Transverse colon (tissue), 4 donors: ENCODE measurements around the gene KCNN3.

Experiments
- EP300 ChIP-seq: sonication (generic); formaldehyde crosslinking; IDR thresholded peaks from one replicate; pipeline ENCODE4 v1.6.1; 2017; ENCODE audit warnings: antibody characterized with exemption, low read depth
- POLR2A ChIP-seq: fragments of 450-650 bp; IDR thresholded peaks from one replicate; pipeline ENCODE4 v1.6.1; 2016; ENCODE audit warnings: antibody characterized with exemption, mild to moderate bottlenecking, moderate library complexity
- POLR2AphosphoS5 ChIP-seq, 3 donors: sonication (generic); formaldehyde crosslinking; IDR thresholded peaks; one replicate each; pipeline ENCODE4 v1.6.1; 2016; ENCODE audit warnings: antibody characterized with exemption in 3 of 3
- TF ChIP-seq, protein P1 (sequence below), 5 experiments: fragments of 200-600 bp in 3 of 5; fragments of 450-650 bp in 2 of 5; sonication (generic) in 3 of 5; IDR thresholded peaks; 1 replicate in 2 of 5; 2 replicates in 3 of 5; pipeline ENCODE4 v1.5.1; 2016 to 2017; ENCODE audit warnings: antibody characterized with exemption in 5 of 5, inconsistent platforms in 3 of 5, mild to moderate bottlenecking in 2 of 5, moderate library complexity in 1 of 5

DNA sequence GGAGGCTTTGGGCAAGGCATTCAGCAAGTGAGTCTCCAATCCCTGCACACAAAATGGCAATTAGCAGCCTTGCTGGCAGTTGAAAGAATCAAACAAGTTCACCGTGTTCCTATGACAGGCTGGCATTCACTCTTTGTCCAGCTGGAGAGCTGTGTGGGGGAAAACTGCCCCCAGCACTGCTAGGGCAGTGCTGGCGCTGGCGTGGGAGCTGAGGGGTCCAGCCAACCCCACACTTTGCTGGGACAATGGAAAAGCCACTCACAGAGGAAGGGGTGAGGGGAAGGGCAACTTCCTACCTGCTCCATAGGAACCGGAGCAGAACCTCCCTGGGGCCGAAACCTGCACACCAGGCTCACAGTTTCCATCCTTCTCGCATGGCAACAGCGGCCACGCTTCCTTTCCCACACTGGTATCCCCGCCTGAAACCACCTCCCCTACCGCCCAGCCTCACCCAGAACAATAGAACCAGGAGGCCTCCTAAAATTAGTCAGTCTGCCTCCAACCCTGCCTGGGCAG lies 26.7 kb upstream of the KCNN3 start:
- TF ChIP-seq, protein P1, sequence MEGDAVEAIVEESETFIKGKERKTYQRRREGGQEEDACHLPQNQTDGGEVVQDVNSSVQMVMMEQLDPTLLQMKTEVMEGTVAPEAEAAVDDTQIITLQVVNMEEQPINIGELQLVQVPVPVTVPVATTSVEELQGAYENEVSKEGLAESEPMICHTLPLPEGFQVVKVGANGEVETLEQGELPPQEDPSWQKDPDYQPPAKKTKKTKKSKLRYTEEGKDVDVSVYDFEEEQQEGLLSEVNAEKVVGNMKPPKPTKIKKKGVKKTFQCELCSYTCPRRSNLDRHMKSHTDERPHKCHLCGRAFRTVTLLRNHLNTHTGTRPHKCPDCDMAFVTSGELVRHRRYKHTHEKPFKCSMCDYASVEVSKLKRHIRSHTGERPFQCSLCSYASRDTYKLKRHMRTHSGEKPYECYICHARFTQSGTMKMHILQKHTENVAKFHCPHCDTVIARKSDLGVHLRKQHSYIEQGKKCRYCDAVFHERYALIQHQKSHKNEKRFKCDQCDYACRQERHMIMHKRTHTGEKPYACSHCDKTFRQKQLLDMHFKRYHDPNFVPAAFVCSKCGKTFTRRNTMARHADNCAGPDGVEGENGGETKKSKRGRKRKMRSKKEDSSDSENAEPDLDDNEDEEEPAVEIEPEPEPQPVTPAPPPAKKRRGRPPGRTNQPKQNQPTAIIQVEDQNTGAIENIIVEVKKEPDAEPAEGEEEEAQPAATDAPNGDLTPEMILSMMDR (IDR thresholded peaks at IDR 0.05): no peak
- TF ChIP-seq EP300 (no peak), POLR2A (no peak), POLR2AphosphoS5 (IDR thresholded peaks at IDR 0.05) (no peak)
